Natural killer cell (primary cell): ENCODE results near the gene XAF1. TPM values are rescaled to one million over a fixed set of nuclear protein-coding genes. Genes with fewer than 3 reads are reported as not detected.
A peak's percentile ranks its signal among the peaks of the same experiment; 100 is the strongest.
"Not testable (repeated sequence)": the region's sequence is repeated elsewhere in the genome, so short reads cannot be mapped to it uniquely, and the experiment has no call there.

ENCODE experiments used
- ATAC-seq, 3 donors: fragments of 150-1000 bp in 2 of 3; fragments of 200-7000 bp in 1 of 3; cut with Tn5 transposase; 1 replicate in 1 of 3; 2 replicates in 2 of 3; pipeline ENCODE4 v1.10.0; 2021; ENCODE audit warnings: mild to moderate bottlenecking in 2 of 3, moderate library complexity in 2 of 3
- DNase-seq, 2 donors: peaks; one replicate each; pipeline versions ENCODE4 v3.0.0 to v3.0.0-alpha.2; 2013 to 2021; ENCODE audit warnings: mixed read lengths in 1 of 2
- H3K27ac ChIP-seq: one replicate; pipeline ENCODE4 v1.5.1; 2013; ENCODE audit warnings: mild to moderate bottlenecking, low read length
- H3K27me3 ChIP-seq: one replicate; pipeline ENCODE4 v1.6.1; 2013; ENCODE audit warnings: low read length; ENCODE audit not compliant: control insufficient read depth, insufficient read depth
- H3K36me3 ChIP-seq: one replicate; pipeline ENCODE4 v1.6.1; 2013; ENCODE audit warnings: low read length; ENCODE audit not compliant: control insufficient read depth, insufficient read depth
- H3K4me1 ChIP-seq: one replicate; pipeline ENCODE4 v1.6.1; 2013; ENCODE audit warnings: low read length; ENCODE audit not compliant: control insufficient read depth, insufficient read depth
- H3K4me3 ChIP-seq: one replicate; pipeline ENCODE4 v1.5.1; 2013; ENCODE audit warnings: low read length
- H3K9me3 ChIP-seq: one replicate; pipeline ENCODE4 v1.6.1; 2013; ENCODE audit warnings: low read length; ENCODE audit not compliant: control insufficient read depth, insufficient read depth
- H3K27ac Mint-ChIP-seq, 2 donors: one replicate each; pipeline ENCODE4 v1.8.0; 2022; ENCODE audit warnings: mild to moderate bottlenecking in 2 of 2, mixed read lengths in 2 of 2, moderate library complexity in 1 of 2
- H3K27me3 Mint-ChIP-seq, 2 donors: one replicate each; pipeline ENCODE4 v1.8.0; 2022; ENCODE audit warnings: low read depth in 2 of 2, mixed read lengths in 2 of 2
- H3K36me3 Mint-ChIP-seq: one replicate; pipeline ENCODE4 v1.8.0; 2022; ENCODE audit warnings: mixed read lengths
- H3K4me1 Mint-ChIP-seq, 2 donors: one replicate each; pipeline ENCODE4 v1.8.0; 2022; ENCODE audit warnings: mixed read lengths in 2 of 2
- H3K4me3 Mint-ChIP-seq: one replicate; pipeline ENCODE4 v1.8.0; 2022; ENCODE audit warnings: mild to moderate bottlenecking, moderate library complexity, mixed read lengths
- H3K9me3 Mint-ChIP-seq, 2 donors: one replicate each; pipeline ENCODE4 v1.8.0; 2022; ENCODE audit warnings: mixed read lengths in 2 of 2
- CTCF ChIP-seq: fragments of 200-600 bp; IDR thresholded peaks from one replicate; pipeline ENCODE4 v1.8.0; 2022; ENCODE audit warnings: antibody characterized with exemption
- WGBS: methylation state at CpG from one replicate; pipeline ENCODE4 v1.1.7; 2013; ENCODE audit warnings: missing lambda C conversion rate; ENCODE audit not compliant: insufficient coverage; 5-methylcytosine and 5-hydroxymethylcytosine counted together
- intact Hi-C: fragments of 100-400 bp; cut with micrococcal nuclease; formaldehyde crosslinking; loops from one replicate; pipeline ENCODE4 v1.14.2; 2022
- total RNA-seq, 4 donors: library from RNA; stranded (reverse); fragments of 120-200 nt in 1 of 4; gene quantifications; one replicate each; pipeline versions ENCODE4 v1.2.3 to v1.2.4, GENCODE V29; 2013 to 2022

XAF1 gene
- total RNA-seq, 3 donors from 2014 or later (not counting 1 experiment from before 2014, with no cell fraction given) = 64.2 to 130 (median 97.4) TPM

GRCh38 chr17:6768447-6768846, 12.6 kb downstream of the XAF1 start:
- whole genome bisulfite sequencing = 100% methylated on average over 1 of the region's 2 CpGs
- ATAC-seq (no peak), DNase-seq (no peak)
- H3K36me3 ChIP-seq = peaks cover 95% of the 10 kb centered on the region
- TF ChIP-seq CTCF = no peak
- Mint-ChIP-seq H3K27me3 (peaks cover 4 to 5% of the 10 kb centered on the region in 2 donors), H3K4me3 (no peak overlapping the region), H3K36me3 (peaks cover 83% of the 10 kb centered on the region), H3K9me3 (peaks cover 7 to 15% of the 10 kb centered on the region in 2 donors), H3K27ac (no peak overlapping the region), H3K4me1 (peaks cover 4 to 8% of the 10 kb centered on the region in 2 donors)
- H3K9me3 ChIP-seq = peaks cover 10% of the 10 kb centered on the region
- H3K27ac ChIP-seq = no peak overlapping the region
- H3K4me3 ChIP-seq = no peak overlapping the region
- no peaks in the 10 kb centered on the region for H3K4me1 ChIP-seq
- intact Hi-C loops = no loop called here
- H3K27me3 ChIP-seq = no peaks in the 10 kb centered on the region

- peaks cover 13 to 14% of the 10 kb centered on the region in 2 donors for H3K27me3 Mint-ChIP-seq
Observed at GRCh38 chr17:6772016-6772415, 16.2 kb downstream of the XAF1 start.

GRCh38 chr17:6774906-6775305, 19.1 kb downstream of the XAF1 start:
- Mint-ChIP-seq H3K36me3 (peaks cover 44% of the 10 kb centered on the region), H3K4me1 (peaks cover 0 to 12% of the 10 kb centered on the region in 2 donors), H3K27me3 (peaks cover 14 to 23% of the 10 kb centered on the region in 2 donors)
- H3K9me3 Mint-ChIP-seq, ATAC-seq, H3K27ac ChIP-seq, H3K4me3 Mint-ChIP-seq, H3K4me3 ChIP-seq, intact Hi-C loops, DNase-seq, H3K4me1 ChIP-seq, H3K27ac Mint-ChIP-seq, H3K27me3 ChIP-seq: not testable (repeated sequence)
- Histone ChIP-seq H3K36me3 (peaks cover 44% of the 10 kb centered on the region), H3K9me3 (peaks cover 21% of the 10 kb centered on the region)
- WGBS = over 99% methylated on average over 6 of the region's 8 CpGs

More at GRCh38 chr17:6772016-6772415, 16.2 kb downstream of the XAF1 start:
- H3K4me3 Mint-ChIP-seq = no peak overlapping the region
- Histone ChIP-seq H3K27me3 (peaks cover 2% of the 10 kb centered on the region), H3K36me3 (peaks cover 72% of the 10 kb centered on the region), H3K4me3 (no peak overlapping the region), H3K27ac (no peak overlapping the region), H3K9me3 (peaks cover 26% of the 10 kb centered on the region), H3K4me1 (peaks cover 10% of the 10 kb centered on the region)
- ATAC-seq (no peak), DNase-seq (no peak)
- H3K9me3 Mint-ChIP-seq = peaks cover 9 to 20% of the 10 kb centered on the region in 2 donors
- peaks cover 0 to 12% of the 10 kb centered on the region in 2 donors for H3K4me1 Mint-ChIP-seq
- TF ChIP-seq CTCF = no peak
- peaks cover 73% of the 10 kb centered on the region for H3K36me3 Mint-ChIP-seq
- no peak overlapping the region for H3K27ac Mint-ChIP-seq
- intact Hi-C loops = no loop called here
- WGBS = no CpG with 5 or more reads among the region's 1 CpG

- H3K9me3 ChIP-seq = peaks cover 21% of the 10 kb centered on the region
- H3K36me3 Mint-ChIP-seq = peaks cover 39% of the 10 kb centered on the region
- peak in 1 of 3 donors; percentile 29 for ATAC-seq
- peaks cover 0 to 12% of the 10 kb centered on the region in 2 donors for H3K4me1 Mint-ChIP-seq
- no peak within 1 kb of the TSS for H3K27ac ChIP-seq
- peaks cover 4 to 8% of the 10 kb centered on the region in 2 donors for H3K9me3 Mint-ChIP-seq
- H3K36me3 ChIP-seq = peaks cover 33% of the 10 kb centered on the region
- intact Hi-C loops = no loop called here
- peaks cover 10% of the 10 kb centered on the region for H3K4me1 ChIP-seq
- no peak within 1 kb of the TSS for H3K27ac Mint-ChIP-seq
- no peak for TF ChIP-seq CTCF
- H3K4me3 ChIP-seq = no peak within 1 kb of the TSS
- H3K27me3 Mint-ChIP-seq = peaks cover 14 to 23% of the 10 kb centered on the region in 2 donors
- no peak for DNase-seq
- peaks cover 4% of the 10 kb centered on the region for H3K27me3 ChIP-seq
- H3K4me3 Mint-ChIP-seq = peak within 1 kb of the TSS; percentile 37
- WGBS = 9% methylated on average over 49 of the region's 49 CpGs
Observed at GRCh38 chr17:6775871-6776405, 20.1 kb downstream of the XAF1 start, which contains the start of gene FBXO39. FBXO39 (plus strand) TSS chr17:6776215; CDS start chr17:6779869, 3,654 bp downstream.
